ENCODE data around the gene EPHB1.

Gene EPHB1

GRCh38 chr3:134985864-134986715, 191.0 kb downstream of the EPHB1 start:
- Histone ChIP-seq H3K27me3 (ENCODE audit: insufficient read depth, poor library complexity, severe bottlenecking) (no peaks in the 10 kb centered on the region), H3K27ac (replicated peaks) (no peak overlapping the region), H3K4me3 (replicated peaks; ENCODE audit: insufficient read depth, low read length) (no peak overlapping the region)
- no peak for DNase-seq (ENCODE audit: low read depth in 1 of 2, low spot score in 1 of 2)
- TF ChIP-seq REST (IDR thresholded peaks at IDR 0.05; ENCODE audit: insufficient replicate concordance, low read depth) (no peak), GABPA (IDR thresholded peaks at IDR 0.05; ENCODE audit: low read depth) (no peak), SPI1 (IDR thresholded peaks at IDR 0.05; ENCODE audit: borderline replicate concordance, low read depth) (no peak), POLR2AphosphoS5 (IDR thresholded peaks at IDR 0.05; ENCODE audit: low read depth) (no peak), CTCF (IDR thresholded peaks at IDR 0.05; ENCODE audit: insufficient read depth, low read length) (no peak)

- Histone ChIP-seq H3K27me3 (ENCODE audit: insufficient read depth, poor library complexity, severe bottlenecking) (no peaks in the 10 kb centered on the region), H3K27ac (replicated peaks) (no peak overlapping the region), H3K4me3 (replicated peaks; ENCODE audit: insufficient read depth, low read length) (no peak overlapping the region)
- TF ChIP-seq GABPA (IDR thresholded peaks at IDR 0.05; ENCODE audit: low read depth): no peak
- DNase-seq (ENCODE audit: low read depth in 1 of 2, low spot score in 1 of 2): no peak
These were observed 193.6 kb downstream of the EPHB1 start for GRCh38 chr3:134988666-134989065.

- Histone ChIP-seq H3K4me3 (replicated peaks; ENCODE audit: insufficient read depth, low read length) (no peak overlapping the region), H3K27me3 (ENCODE audit: insufficient read depth, poor library complexity, severe bottlenecking) (no peaks in the 10 kb centered on the region), H3K27ac (replicated peaks) (no peak overlapping the region)
- TF ChIP-seq POLR2AphosphoS5 (IDR thresholded peaks at IDR 0.05; ENCODE audit: low read depth) (no peak), CTCF (IDR thresholded peaks at IDR 0.05; ENCODE audit: insufficient read depth, low read length) (no peak), REST (IDR thresholded peaks at IDR 0.05; ENCODE audit: insufficient replicate concordance, low read depth) (no peak), GABPA (IDR thresholded peaks at IDR 0.05; ENCODE audit: low read depth) (no peak), SPI1 (IDR thresholded peaks at IDR 0.05; ENCODE audit: borderline replicate concordance, low read depth) (no peak)
- DNase-seq (ENCODE audit: low read depth in 1 of 2, low spot score in 1 of 2): no peak
These were observed 195.9 kb downstream of the EPHB1 start for GRCh38 chr3:134991003-134991402.

GRCh38 chr3:134991472-134992010, 196.5 kb downstream of the EPHB1 start:
- Histone ChIP-seq H3K27me3 (ENCODE audit: insufficient read depth, poor library complexity, severe bottlenecking) (no peaks in the 10 kb centered on the region), H3K27ac (replicated peaks) (no peak overlapping the region), H3K4me3 (replicated peaks; ENCODE audit: insufficient read depth, low read length) (no peak overlapping the region)
- TF ChIP-seq REST (IDR thresholded peaks at IDR 0.05; ENCODE audit: insufficient replicate concordance, low read depth) (no peak), SPI1 (IDR thresholded peaks at IDR 0.05; ENCODE audit: borderline replicate concordance, low read depth) (no peak), CTCF (IDR thresholded peaks at IDR 0.05; ENCODE audit: insufficient read depth, low read length) (no peak), POLR2AphosphoS5 (IDR thresholded peaks at IDR 0.05; ENCODE audit: low read depth) (no peak), GABPA (IDR thresholded peaks at IDR 0.05; ENCODE audit: low read depth) (no peak)
- no peak for DNase-seq (ENCODE audit: low read depth in 1 of 2, low spot score in 1 of 2)
